GM21367 (cell line): ENCODE data around the gene TRPM2.
"Not testable (repeated sequence)": the region's sequence is repeated elsewhere in the genome, so short reads cannot be mapped to it uniquely, and the experiment has no call there.

Experiments used
- ATAC-seq: cut with Tn5 transposase; IDR thresholded peaks from one replicate; pipeline ENCODE4 v1.9.1; 2021; ENCODE audit not compliant: unreplicated experiment

The TRPM2 gene

GRCh38 chr21:44391345-44392091 lies 38.1 kb downstream of the TRPM2 start:
- no peak for ATAC-seq

- ATAC-seq = no peak
These were observed 38.8 kb downstream of the TRPM2 start for GRCh38 chr21:44392185-44392584.

DNA sequence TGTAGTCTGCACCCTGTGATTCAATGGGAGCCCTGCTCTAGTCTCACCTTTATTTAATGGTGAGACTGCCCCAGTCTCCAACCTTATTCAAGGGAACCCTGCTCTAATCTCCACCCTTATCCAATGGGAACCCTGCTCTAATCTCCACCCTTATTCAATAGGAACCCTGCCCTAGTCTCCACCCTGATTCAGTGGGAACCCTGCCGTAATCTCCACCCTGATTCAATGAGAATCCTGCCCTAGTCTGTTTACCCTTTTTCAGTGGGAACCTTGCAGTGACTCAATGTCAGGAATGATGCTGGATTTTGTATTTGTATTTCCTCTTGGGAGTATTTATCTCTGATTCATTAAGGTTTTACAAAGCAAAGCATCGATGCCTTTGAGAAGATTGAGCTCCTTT lies 39.5 kb downstream of the TRPM2 start:
- ATAC-seq = no peak

- ATAC-seq = no peak
These were observed 41.3 kb downstream of the TRPM2 start for GRCh38 chr21:44394733-44395132.

GRCh38 chr21:44395260-44395659 lies 41.8 kb downstream of the TRPM2 start:
- ATAC-seq = no peak

GRCh38 chr21:44396803-44397202 lies 43.4 kb downstream of the TRPM2 start:
- not testable (repeated sequence) for ATAC-seq

DNA sequence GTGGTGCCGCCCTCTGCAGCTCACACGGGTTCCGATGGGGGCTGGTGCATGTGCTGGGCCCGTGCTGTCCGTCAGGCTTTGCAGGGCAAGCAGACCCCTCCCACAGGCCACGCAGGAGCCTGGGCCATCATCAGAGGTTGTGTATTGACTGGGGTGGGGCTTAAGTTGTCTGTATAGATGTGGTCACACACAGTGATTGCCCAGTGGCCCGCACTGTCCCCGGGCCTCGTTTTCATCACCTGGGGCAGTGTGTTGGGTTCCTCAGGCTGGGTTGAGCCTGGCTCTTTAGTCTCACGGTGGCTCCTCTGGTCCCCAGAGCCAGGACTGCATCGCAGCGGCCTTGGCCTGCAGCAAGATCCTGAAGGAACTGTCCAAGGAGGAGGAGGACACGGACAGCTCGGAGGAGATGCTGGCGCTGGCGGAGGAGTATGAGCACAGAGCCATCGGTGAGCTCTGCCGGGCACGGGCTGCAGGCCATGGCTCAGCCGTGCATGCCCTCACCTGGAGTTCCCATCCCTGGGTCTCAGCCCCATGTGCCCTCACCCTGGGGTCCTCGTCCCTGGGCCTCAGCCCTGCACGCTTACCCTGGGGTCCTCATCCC lies 44.1 kb downstream of the TRPM2 start:
- ATAC-seq = no peak

DNA sequence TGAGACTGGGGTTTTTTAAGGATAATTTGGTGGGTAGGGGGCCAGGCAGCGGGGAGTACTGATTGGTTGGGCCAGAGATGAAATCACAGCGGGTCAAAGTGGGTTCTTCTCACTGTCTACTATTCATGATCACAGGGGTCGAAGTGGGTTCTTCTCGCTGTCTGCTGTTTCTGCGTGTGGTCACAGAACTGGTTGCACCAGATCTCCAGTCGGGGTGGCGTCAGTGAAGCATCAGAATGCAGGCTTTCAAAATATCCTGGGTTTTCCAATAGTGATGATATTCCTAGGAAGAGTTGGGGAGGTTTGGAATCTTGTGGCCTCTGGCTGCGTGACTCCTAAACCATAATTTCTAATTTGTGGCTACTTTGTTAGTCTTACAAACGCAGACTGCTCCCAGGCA lies 45.1 kb downstream of the TRPM2 start:
- no peak for ATAC-seq

DNA sequence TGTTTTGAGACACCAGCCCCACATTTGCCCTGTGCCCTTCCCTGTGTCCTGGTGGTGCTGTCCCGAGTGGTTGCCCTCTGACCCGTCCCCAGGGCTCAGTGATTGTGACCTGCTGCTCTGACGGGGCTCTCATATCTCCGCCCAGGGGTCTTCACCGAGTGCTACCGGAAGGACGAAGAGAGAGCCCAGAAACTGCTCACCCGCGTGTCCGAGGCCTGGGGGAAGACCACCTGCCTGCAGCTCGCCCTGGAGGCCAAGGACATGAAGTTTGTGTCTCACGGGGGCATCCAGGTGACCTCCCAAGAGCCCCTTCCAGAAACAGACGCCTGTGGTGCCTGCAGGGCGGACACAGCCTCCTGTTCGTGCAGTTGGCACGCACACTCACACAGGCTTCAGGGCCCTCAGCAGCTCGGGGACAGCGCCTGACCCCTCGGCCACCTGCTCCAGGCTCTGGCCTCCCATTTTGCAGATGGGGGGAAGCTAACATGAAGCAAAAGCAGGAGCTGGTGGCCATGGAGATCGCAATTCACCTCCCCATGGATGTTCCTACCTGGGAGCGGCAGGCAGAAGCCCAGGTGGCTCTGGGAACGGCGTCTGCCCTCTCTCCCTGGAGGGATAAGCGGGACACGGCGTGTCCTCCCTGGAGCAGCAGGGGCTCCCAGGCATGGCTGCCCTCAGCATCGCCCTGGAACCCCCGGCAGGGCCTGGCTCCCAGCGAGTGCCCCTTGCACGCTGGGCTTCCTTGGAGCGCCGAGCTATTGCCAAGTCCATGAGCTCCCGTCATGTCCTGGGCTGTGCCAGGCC lies 45.9 kb downstream of the TRPM2 start:
- ATAC-seq = no peak

DNA sequence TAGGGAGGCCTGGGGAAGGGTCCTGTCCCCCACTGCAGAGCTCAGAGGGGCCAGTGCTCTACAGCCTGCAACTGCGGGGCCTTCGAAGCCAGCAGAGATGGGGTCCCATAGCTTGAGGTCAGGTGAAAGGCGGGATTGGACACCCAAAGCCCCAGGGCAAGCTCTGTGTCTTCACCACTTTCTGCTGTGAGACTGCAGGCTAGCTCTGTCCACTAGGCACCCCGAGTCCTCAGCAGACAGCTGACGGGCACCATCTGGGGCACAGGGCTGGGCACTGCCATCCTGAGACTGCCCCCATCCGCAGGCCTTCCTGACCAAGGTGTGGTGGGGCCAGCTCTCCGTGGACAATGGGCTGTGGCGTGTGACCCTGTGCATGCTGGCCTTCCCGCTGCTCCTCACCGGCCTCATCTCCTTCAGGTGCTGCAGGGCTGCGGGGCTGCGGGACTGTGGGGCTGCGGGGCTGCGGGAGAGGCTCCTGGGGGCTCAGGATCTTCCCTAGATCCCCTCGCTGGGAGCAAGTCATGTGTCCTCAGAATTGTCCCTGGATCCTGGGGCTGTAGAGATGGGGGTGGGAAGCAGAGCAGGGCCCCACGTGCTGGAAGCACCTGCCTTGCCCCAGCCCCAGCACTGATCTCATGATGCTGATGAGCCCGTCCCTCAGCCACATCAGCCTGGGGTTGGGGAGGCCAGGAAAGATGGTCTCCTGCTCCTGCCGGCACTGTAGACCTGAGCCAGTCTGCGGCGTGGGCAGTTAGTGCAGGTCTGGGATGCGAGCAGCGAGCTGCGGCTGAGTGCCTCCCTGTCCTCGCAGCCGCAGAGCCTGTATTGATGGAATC lies 46.8 kb downstream of the TRPM2 start:
- ATAC-seq = no peak

- ATAC-seq = no peak
These were observed 47.5 kb downstream of the TRPM2 start for GRCh38 chr21:44400791-44401385.

DNA sequence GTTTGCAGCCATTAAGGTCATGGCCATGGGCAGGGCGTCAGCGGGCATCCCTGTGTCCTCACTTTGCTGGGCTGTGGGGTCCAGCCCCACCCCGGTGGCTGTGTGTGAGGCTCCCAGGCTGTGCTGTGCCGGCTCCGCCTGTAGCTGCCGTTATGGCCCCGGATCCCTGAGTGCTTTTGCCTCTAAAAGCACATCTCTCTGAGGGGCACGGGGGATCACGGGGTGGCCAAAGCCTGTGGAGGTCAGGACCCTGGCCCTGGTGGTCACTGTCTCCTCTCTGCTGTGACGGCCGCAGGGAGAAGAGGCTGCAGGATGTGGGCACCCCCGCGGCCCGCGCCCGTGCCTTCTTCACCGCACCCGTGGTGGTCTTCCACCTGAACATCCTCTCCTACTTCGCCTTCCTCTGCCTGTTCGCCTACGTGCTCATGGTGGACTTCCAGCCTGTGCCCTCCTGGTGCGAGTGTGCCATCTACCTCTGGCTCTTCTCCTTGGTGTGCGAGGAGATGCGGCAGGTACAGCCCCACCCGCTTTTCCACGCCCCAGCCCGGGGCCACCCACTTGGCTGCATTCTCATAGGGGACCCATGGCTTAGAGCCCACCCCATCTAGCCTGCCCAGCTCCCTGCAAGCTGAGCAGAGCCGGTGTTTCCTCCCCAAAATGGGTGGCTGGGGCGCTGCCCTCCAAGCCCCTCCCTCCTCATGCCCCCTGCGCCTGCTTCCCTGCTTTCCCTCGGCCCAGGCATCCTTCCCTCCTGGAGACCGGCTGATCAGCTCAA lies 48.2 kb downstream of the TRPM2 start:
- no peak for ATAC-seq

DNA sequence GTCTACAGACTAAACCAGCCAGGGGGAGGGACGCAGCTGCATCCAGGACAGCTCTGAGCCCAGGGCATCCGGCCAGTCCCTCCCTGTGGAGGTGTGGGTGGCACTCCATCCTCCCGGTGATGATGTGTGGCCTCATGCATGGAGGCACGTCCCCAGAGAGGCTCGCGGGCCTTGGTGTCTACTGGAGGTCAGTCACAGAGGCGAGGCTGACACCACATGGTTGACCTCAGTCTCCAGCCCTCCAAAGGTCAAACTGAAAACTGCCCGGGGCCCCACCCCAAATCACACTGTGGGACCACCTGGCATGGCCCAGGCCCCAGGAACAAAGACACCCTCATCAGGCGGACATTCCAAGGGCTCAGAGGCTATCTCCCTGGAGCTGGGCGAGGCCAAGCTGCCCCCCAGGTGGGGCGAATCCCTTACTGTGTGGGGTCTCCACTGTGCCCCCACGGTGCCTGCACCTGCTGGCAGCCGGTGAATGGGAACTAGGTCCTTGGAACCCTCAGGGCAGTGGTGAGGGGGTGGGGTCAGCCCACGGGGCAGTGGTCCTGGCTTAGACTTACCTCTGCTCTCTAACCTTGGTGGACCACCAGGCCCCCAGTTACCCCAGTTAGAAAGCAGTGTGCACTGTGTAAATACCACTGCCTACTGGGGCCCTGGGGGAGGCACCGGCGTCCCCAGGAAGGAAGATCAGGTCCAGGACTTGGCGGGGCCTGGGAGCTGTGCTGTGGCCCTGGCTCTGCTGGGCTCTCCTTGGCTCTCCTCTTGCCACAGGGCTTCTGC lies 49.1 kb downstream of the TRPM2 start:
- ATAC-seq = no peak

DNA sequence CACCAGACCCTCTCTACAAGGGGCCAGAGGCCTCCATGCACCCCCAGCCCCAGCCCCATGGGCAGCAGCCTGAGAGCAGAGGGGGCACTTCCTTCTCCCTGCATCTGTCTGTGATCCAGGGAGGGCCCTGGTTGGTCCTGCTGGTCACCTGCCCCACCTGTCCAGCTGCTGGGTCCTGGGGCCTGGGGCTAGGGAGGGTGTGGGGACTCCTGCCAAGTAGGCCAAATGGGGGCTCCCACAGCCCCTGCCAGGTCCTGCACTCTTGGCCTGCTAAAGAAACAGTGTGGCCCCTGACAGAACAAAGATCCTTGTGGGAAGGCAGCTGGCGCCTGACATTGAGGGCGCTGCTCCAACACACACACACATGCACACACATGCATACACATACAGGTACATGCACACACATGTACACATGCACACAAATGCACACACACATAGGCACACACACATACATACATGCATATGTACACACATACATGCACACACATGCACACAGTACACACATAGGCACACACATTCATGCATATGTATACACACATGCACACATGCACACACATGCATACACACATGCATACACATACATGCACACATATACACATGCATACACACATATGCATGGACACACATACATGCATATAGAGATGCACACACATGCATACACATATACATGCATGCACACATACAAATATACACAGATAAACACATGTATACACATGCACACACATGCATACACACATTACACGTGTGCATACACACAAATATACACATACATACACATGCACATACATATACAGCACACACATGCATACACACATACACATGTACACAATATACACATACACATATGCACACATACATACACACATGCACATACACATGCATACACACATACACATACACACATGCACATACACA lies 49.9 kb downstream of the TRPM2 start:
- ATAC-seq = no peak

GRCh38 chr21:44404482-44404881 lies 51.1 kb downstream of the TRPM2 start:
- ATAC-seq = not testable (repeated sequence)

DNA sequence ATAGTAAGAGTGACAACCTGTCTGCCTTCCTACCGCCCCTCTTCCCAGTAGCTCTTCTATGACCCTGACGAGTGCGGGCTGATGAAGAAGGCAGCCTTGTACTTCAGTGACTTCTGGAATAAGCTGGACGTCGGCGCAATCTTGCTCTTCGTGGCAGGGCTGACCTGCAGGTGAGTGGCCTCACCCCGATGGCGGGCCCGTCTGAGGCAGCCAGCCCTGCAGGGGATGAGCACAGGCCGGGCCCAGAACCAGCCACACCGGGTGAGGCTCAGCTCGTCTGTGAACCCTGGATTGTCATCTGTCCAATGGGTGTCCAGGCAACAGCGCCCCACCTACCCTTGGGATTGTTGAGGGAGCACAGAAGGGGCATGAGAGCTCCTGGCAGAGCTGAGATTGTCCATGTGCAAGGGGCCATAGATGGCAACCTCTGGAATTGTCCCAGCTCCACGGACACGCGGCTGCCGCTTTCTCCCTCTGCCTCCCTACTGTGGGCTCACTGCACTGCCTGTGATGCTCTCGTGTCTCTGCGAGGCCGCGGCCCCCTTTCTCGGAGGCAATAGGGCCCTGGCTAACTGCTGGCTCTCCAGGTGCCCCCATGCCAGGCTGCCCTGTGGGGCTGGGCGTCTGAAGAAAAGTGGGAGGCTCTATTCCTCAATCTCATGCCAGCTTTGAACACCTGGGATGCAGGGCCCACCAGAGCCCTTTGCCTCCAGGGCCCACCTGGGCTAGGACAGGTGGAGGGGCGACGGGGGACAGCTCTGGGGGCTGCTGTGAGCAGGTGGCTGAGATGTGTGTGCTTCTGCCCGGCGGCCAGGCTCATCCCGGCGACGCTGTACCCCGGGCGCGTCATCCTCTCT lies 51.9 kb downstream of the TRPM2 start:
- ATAC-seq = no peak
